Measurements from ENCODE around the gene SF3B4. TPM values are rescaled to one million over a fixed set of nuclear protein-coding genes. Genes with fewer than 3 reads are reported as not detected.

Gene SF3B4
- 10 to 100 TPM; 19.1 to 28.7 (median 22.2) TPM for total RNA-seq

GRCh38 chr1:149927563-149928400, at the start of gene SF3B4:
Gene SF3B4 (minus strand): TSS chr1:149927803. CDS start chr1:149927759, 44 bp downstream.
- Histone ChIP-seq H3K4me1 (peaks cover 32% of the 10 kb centered on the region), H3K36me3 (peaks cover 54% of the 10 kb centered on the region), H3K9me3 (no peaks in the 10 kb centered on the region), H3K4me3 (peak within 1 kb of the TSS; percentile 97), H3K27ac (peak within 1 kb of the TSS; percentile 96), H3K27me3 (no peaks in the 10 kb centered on the region)
- WGBS, result under 1% methylated on average over 39 of the region's 47 CpGs
- DNase-seq (ENCODE audit: low spot score in 2 of 2), result peak; percentile 97 to 98
- TF ChIP-seq CTCF (IDR thresholded peaks at IDR 0.05) (no peak), EP300 (IDR thresholded peaks at IDR 0.05) (no peak), POLR2AphosphoS5 (IDR thresholded peaks at IDR 0.05) (peak; percentile 75 to 93 (median 87)), POLR2A (IDR thresholded peaks at IDR 0.05) (peak; percentile 83 to 94)

- DNase-seq (ENCODE audit: low spot score in 2 of 2), result no peak
- 78% methylated on average over 3 of the region's 3 CpGs for WGBS
Measured at GRCh38 chr1:149977345-149977744, 49.7 kb upstream of the SF3B4 start.

GRCh38 chr1:149972547-149972946, 44.9 kb upstream of the SF3B4 start:
- Histone ChIP-seq H3K9me3 (no peaks in the 10 kb centered on the region), H3K4me1 (no peaks in the 10 kb centered on the region), H3K36me3 (peaks cover 67% of the 10 kb centered on the region), H3K27me3 (no peaks in the 10 kb centered on the region), H3K27ac (no peak overlapping the region), H3K4me3 (no peak overlapping the region)
- 97% methylated on average over 2 of the region's 2 CpGs for WGBS
- no peak for TF ChIP-seq CTCF (IDR thresholded peaks at IDR 0.05)
- TF ChIP-seq POLR2A (IDR thresholded peaks at IDR 0.05), result no peak
- TF ChIP-seq EP300 (IDR thresholded peaks at IDR 0.05), result no peak
- TF ChIP-seq POLR2AphosphoS5 (IDR thresholded peaks at IDR 0.05), result no peak
- DNase-seq (ENCODE audit: low spot score in 2 of 2), result no peak

More at GRCh38 chr1:149977345-149977744, 49.7 kb upstream of the SF3B4 start:
- H3K4me1 ChIP-seq, result no peaks in the 10 kb centered on the region
- H3K9me3 ChIP-seq, result no peaks in the 10 kb centered on the region
- no peak overlapping the region for H3K4me3 ChIP-seq
- TF ChIP-seq POLR2AphosphoS5 (IDR thresholded peaks at IDR 0.05) (no peak), EP300 (IDR thresholded peaks at IDR 0.05) (no peak), POLR2A (IDR thresholded peaks at IDR 0.05) (no peak), CTCF (IDR thresholded peaks at IDR 0.05) (no peak)
- H3K36me3 ChIP-seq, result peaks cover 34% of the 10 kb centered on the region
- no peak overlapping the region for H3K27ac ChIP-seq
- H3K27me3 ChIP-seq, result no peaks in the 10 kb centered on the region

GRCh38 chr1:149967646-149968045, 40.0 kb upstream of the SF3B4 start:
- no peak for TF ChIP-seq EP300 (IDR thresholded peaks at IDR 0.05)
- no peak for TF ChIP-seq POLR2AphosphoS5 (IDR thresholded peaks at IDR 0.05)
- no peak for TF ChIP-seq CTCF (IDR thresholded peaks at IDR 0.05)
- TF ChIP-seq POLR2A (IDR thresholded peaks at IDR 0.05), result no peak

GRCh38 chr1:149967041-149967440, 39.4 kb upstream of the SF3B4 start:
- no peaks in the 10 kb centered on the region for H3K9me3 ChIP-seq
- H3K27me3 ChIP-seq, result no peaks in the 10 kb centered on the region
- H3K27ac ChIP-seq, result no peak overlapping the region
- H3K4me1 ChIP-seq, result peaks cover 24% of the 10 kb centered on the region
- H3K36me3 ChIP-seq, result peaks cover 65% of the 10 kb centered on the region
- WGBS, result 91% methylated on average over 3 of the region's 3 CpGs
- no peak for DNase-seq (ENCODE audit: low spot score in 2 of 2)
- no peak overlapping the region for H3K4me3 ChIP-seq
- no peak for TF ChIP-seq CTCF (IDR thresholded peaks at IDR 0.05)
- TF ChIP-seq POLR2A (IDR thresholded peaks at IDR 0.05), result no peak
- TF ChIP-seq POLR2AphosphoS5 (IDR thresholded peaks at IDR 0.05), result no peak
- no peak for TF ChIP-seq EP300 (IDR thresholded peaks at IDR 0.05)

More at GRCh38 chr1:149967646-149968045, 40.0 kb upstream of the SF3B4 start:
- Histone ChIP-seq H3K36me3 (peaks cover 71% of the 10 kb centered on the region), H3K27ac (no peak overlapping the region), H3K4me3 (no peak overlapping the region), H3K27me3 (no peaks in the 10 kb centered on the region), H3K9me3 (no peaks in the 10 kb centered on the region), H3K4me1 (peaks cover 18% of the 10 kb centered on the region)
- DNase-seq (ENCODE audit: low spot score in 2 of 2), result no peak
